Large intestine (tissue), 3 donors: ENCODE data around the gene NLGN1. TPM values are rescaled to one million over a fixed set of nuclear protein-coding genes. Genes with fewer than 3 reads are reported as not detected.

Experiments used
- DNase-seq, 2 donors: peaks; one replicate each; pipeline versions ENCODE4 v3.0.0 to v3.0.0-alpha.2; 2013
- H3K27ac ChIP-seq: one replicate; pipeline ENCODE4 v1.5.1; 2013; ENCODE audit warnings: low read length
- H3K27me3 ChIP-seq: 2 replicates; pipeline ENCODE4 v1.6.1; 2013; ENCODE audit warnings: low read length; ENCODE audit not compliant: control insufficient read depth, insufficient read depth
- H3K36me3 ChIP-seq: 2 replicates; pipeline ENCODE4 v1.6.1; 2013; ENCODE audit warnings: low read length; ENCODE audit not compliant: control insufficient read depth, insufficient read depth
- H3K4me1 ChIP-seq: one replicate; pipeline ENCODE4 v1.6.1; 2013; ENCODE audit warnings: low read length; ENCODE audit not compliant: control insufficient read depth, insufficient read depth
- H3K4me3 ChIP-seq: one replicate; pipeline ENCODE4 v1.5.1; 2013; ENCODE audit warnings: low read length
- H3K9me3 ChIP-seq: one replicate; pipeline ENCODE4 v1.6.1; 2013; ENCODE audit warnings: mild to moderate bottlenecking, low read depth, low read length, moderate library complexity; ENCODE audit not compliant: control insufficient read depth
- WGBS: methylation state at CpG from one replicate; pipeline ENCODE4 v1.1.5; 2013; ENCODE audit warnings: low lambda C conversion rate; ENCODE audit not compliant: insufficient coverage; 5-methylcytosine and 5-hydroxymethylcytosine counted together
- polyA plus RNA-seq: library from polyadenylated mRNA; unstranded; fragments of 120-200 nt; gene quantifications from one replicate; pipeline ENCODE4 v1.2.1, GENCODE V29; 2013

Gene NLGN1
- polyA plus RNA-seq, 1 donor, result 3.6 TPM

DNA sequence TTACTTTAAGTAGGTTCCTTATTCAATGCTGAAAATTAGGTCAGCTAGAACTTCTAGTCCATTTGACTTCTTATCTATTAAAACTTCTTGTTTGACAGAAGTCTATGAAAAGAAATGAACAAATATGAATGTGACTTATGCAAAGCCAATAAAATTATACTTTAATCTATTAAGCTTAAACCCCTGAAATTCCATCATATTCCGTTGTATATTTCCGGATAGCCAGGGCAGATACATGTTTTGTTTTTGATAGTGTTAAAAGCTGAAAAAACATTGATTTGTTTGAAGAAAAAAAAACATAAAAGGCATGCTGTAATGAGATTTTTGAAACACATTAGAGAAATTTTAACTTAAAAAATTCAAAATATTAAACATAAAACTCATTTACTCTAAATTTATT lies 794.4 kb downstream of the NLGN1 start:
- Histone ChIP-seq H3K4me1 (no peaks in the 10 kb centered on the region), H3K27ac (no peak overlapping the region), H3K27me3 (no peaks in the 10 kb centered on the region), H3K4me3 (no peak overlapping the region), H3K9me3 (no peaks in the 10 kb centered on the region), H3K36me3 (no peaks in the 10 kb centered on the region)
- WGBS, result 90% methylated on average over 2 of the region's 2 CpGs
- DNase-seq, result no peak

DNA sequence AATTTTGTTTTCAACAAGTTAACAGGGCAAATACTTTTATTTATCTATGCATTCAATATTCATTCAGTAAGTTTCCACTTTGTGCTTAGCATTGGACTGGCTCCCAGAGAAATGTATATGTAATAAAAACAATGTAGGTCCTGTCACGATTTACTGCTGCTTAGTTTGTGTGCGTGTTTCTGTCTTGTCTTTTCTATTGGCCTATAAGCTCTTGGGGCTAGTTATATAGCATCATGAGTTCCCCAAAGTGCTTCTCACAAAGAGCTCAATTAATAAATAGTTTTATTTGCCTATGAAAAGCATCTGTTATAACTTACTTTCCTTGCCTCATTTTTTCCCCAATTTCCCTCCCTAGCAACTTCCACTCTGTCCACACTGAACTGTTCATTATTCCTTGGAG lies 794.9 kb downstream of the NLGN1 start:
- Histone ChIP-seq H3K27me3 (no peaks in the 10 kb centered on the region), H3K27ac (no peak overlapping the region), H3K9me3 (no peaks in the 10 kb centered on the region), H3K4me3 (no peak overlapping the region), H3K36me3 (no peaks in the 10 kb centered on the region), H3K4me1 (no peaks in the 10 kb centered on the region)
- DNase-seq, result no peak
- 90% methylated on average over 2 of the region's 2 CpGs for WGBS

DNA sequence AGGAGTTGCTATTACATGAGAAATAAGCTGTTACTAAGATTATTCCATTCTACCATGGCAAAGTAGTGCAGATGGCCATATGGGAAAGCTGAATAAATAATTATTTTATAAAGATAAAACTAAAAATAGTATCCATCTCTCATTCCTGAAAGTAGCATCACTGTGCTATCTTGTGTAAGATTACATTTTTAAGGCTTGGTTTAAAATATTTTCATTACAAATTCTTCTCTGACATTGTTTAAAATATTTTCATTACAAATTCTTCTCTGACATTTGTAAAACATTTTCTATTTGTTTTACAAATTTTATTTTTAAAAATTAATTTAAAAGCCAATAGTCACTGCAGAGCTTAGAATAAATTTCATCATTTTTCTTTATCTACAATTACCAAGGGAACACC lies 796.1 kb downstream of the NLGN1 start:
- no peaks in the 10 kb centered on the region for H3K9me3 ChIP-seq

DNA sequence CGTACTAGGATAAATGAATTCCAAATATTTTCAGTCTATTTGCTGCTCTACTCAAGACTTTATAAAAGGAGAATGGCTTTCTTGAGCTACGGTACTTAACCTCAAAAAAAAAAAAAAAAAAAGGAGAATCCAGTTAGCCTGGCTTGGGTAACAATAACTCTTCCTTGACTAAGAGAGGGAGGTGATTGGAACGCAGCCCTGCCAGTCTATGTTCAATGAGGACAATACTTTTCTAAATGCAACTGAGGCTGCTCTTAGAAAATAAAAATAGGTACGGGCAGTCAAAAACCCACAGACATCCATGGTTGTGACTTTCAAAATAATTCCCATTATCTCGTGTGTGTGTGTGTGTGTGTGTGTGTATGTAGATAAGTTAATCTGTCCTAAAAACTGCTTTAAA lies 799.9 kb downstream of the NLGN1 start:
- no peaks in the 10 kb centered on the region for H3K9me3 ChIP-seq
- no peaks in the 10 kb centered on the region for H3K27me3 ChIP-seq
- no peak overlapping the region for H3K27ac ChIP-seq
- no peaks in the 10 kb centered on the region for H3K36me3 ChIP-seq
- no peaks in the 10 kb centered on the region for H3K4me1 ChIP-seq
- no peak overlapping the region for H3K4me3 ChIP-seq
- DNase-seq, result no peak
- WGBS, result 83% methylated on average over 1 of the region's 5 CpGs

More for the DNA sequence above, 796.1 kb downstream of the NLGN1 start:
- DNase-seq, result no peak
- no peaks in the 10 kb centered on the region for H3K36me3 ChIP-seq
- no peaks in the 10 kb centered on the region for H3K4me1 ChIP-seq
- no peak overlapping the region for H3K27ac ChIP-seq
- H3K4me3 ChIP-seq, result no peak overlapping the region
- no peaks in the 10 kb centered on the region for H3K27me3 ChIP-seq

DNA sequence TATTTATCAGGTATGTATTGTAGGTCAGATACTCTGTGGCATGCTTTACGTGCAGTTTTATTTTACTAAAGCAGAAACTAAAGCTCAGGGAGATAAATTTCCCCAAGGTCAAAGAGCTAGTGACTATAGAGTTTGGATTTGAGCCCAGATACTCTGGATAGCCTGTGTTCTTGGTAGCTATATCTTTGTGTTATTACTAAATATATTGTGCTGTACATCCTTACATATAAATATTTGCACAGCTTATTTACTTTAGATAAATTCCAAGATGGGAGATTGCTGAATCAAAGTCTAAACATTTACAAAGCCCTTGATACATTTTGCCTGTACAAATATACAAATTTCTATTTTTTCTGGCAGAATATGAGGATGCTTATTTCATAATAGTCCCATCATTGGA lies 800.7 kb downstream of the NLGN1 start:
- no peaks in the 10 kb centered on the region for H3K27me3 ChIP-seq
- no peak overlapping the region for H3K4me3 ChIP-seq
- H3K9me3 ChIP-seq, result no peaks in the 10 kb centered on the region
- peak in 1 of 2 donors; percentile 14 for DNase-seq
- no peaks in the 10 kb centered on the region for H3K36me3 ChIP-seq
- no peaks in the 10 kb centered on the region for H3K4me1 ChIP-seq
- no CpG with 5 or more reads among the region's 1 CpG for WGBS
- H3K27ac ChIP-seq, result no peak overlapping the region

DNA sequence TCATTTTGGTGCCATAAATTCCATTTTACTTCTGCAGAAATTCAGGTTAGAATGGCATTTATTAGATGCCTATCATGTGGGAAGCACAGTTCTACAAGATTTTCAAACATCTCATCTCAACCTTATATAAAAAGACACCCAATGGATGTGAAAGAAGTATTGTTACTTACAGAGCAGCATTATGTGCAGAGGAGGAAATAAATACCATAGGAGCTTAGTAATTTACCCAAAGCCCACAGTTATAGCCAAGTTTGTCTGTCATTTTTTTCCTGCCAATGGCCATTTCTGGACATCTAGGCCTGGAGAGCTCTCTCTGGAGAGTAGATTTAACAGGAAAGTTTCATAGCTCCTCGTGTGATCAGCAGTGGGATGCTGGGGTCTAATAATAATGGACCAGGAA lies 802.2 kb downstream of the NLGN1 start:
- no CpG with 5 or more reads among the region's 1 CpG for WGBS

DNA sequence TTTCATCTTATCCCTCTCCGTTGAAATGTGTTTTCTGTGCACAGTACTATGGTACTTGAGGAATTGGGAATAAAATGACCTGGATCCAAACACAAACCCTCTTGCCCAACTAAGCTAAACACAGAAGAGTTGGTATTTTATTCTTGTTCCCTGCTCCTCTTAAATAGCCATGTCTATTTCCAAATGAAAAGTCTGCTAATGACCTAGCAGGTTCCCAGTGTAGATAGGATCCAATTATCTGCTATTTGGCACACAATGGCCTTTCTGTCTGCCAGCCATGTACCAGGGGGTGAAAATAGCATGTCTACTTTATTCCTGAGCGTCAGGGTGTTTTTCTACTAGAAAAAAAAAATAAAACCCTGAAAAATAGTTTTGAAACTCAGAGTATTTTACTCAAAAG lies 804.6 kb downstream of the NLGN1 start:
- no peaks in the 10 kb centered on the region for H3K36me3 ChIP-seq
- no peaks in the 10 kb centered on the region for H3K4me1 ChIP-seq
- DNase-seq, result no peak
- H3K27me3 ChIP-seq, result no peaks in the 10 kb centered on the region
- 78% methylated on average over 2 of the region's 2 CpGs for WGBS
- H3K9me3 ChIP-seq, result no peaks in the 10 kb centered on the region
- H3K4me3 ChIP-seq, result no peak overlapping the region
- H3K27ac ChIP-seq, result no peak overlapping the region

More for the DNA sequence above, 802.2 kb downstream of the NLGN1 start:
- DNase-seq, result no peak
- H3K27ac ChIP-seq, result no peak overlapping the region
- no peaks in the 10 kb centered on the region for H3K36me3 ChIP-seq
- H3K4me3 ChIP-seq, result no peak overlapping the region
- no peaks in the 10 kb centered on the region for H3K27me3 ChIP-seq
- H3K4me1 ChIP-seq, result no peaks in the 10 kb centered on the region
- H3K9me3 ChIP-seq, result no peaks in the 10 kb centered on the region

DNA sequence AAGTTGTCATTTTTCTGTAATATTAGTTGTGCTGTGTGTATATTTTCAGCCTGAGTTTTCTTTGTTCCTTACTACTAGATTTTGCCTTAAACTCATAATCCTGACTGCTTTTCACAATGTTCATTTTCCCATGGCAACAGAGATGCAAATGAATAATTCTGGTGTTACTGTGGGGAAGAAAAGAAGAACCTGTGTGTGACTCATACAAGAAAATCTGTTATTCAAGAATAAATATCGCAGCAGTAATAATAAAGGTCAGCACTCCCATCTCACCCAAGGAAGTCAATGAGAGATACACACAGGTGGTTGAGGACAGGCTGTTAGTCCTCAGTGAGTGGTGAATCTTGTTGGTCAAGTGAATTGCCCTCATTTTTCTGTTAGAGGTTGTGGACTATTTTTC lies 805.0 kb downstream of the NLGN1 start:
- Histone ChIP-seq H3K4me3 (no peak overlapping the region), H3K9me3 (no peaks in the 10 kb centered on the region), H3K36me3 (no peaks in the 10 kb centered on the region), H3K27ac (no peak overlapping the region), H3K4me1 (no peaks in the 10 kb centered on the region), H3K27me3 (no peaks in the 10 kb centered on the region)
- no peak for DNase-seq
- WGBS, result 80% methylated on average over 1 of the region's 1 CpG

DNA sequence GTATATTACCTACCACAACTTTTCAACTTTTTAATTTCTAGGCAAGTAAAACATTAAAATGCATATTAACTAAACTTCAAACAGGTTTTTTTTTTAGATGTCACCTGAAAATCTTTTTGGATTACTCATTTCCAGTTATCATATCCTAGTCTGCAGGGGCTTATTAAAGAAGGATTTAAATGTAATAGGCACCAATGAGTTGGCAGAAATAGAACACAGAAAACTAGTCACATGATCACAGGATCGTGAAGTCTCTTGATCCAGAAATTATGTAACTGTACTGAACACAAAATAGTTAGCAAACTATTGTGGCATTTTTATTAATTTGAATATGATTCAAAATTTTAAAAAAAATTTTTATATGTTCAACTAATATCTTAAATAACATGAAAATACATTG lies 807.2 kb downstream of the NLGN1 start:
- H3K27ac ChIP-seq, result no peak overlapping the region
- no peaks in the 10 kb centered on the region for H3K36me3 ChIP-seq
- H3K27me3 ChIP-seq, result no peaks in the 10 kb centered on the region
- H3K4me1 ChIP-seq, result no peaks in the 10 kb centered on the region
- no peak overlapping the region for H3K4me3 ChIP-seq
- no CpG with 5 or more reads among the region's 1 CpG for WGBS
- no peak for DNase-seq
- no peaks in the 10 kb centered on the region for H3K9me3 ChIP-seq

DNA sequence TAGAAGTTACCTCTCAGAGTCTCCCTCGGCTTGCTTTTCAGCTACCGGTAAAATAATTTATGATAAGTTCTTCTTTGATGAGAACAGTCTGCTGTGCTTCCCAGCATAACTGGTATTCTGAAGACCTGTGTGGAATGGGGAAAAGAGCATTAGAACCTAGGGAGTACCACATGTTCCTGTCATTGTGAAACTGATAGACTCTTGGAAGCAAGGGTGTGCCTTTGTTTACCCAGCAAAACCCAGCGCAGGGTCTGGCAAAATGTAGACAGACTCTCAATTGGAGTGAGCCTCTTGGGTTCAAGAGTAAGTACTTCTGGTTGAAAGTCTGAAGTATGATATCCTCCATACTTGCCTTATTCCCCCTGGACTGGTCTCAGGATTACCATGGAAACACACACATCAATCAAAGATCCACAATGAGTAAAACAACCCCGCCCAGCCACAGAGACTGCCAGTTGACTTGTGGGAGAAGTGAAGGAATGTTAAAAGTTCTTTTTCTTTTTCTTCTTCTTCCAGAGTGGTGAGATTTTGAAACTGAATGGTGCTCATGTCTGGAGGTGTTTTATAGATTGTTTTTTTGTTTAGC lies 809.2 kb downstream of the NLGN1 start:
- Histone ChIP-seq H3K27ac (no peak overlapping the region), H3K4me3 (no peak overlapping the region), H3K9me3 (no peaks in the 10 kb centered on the region), H3K27me3 (no peaks in the 10 kb centered on the region), H3K36me3 (no peaks in the 10 kb centered on the region), H3K4me1 (no peaks in the 10 kb centered on the region)
- WGBS, result 100% methylated on average over 1 of the region's 4 CpGs
- DNase-seq, result no peak

DNA sequence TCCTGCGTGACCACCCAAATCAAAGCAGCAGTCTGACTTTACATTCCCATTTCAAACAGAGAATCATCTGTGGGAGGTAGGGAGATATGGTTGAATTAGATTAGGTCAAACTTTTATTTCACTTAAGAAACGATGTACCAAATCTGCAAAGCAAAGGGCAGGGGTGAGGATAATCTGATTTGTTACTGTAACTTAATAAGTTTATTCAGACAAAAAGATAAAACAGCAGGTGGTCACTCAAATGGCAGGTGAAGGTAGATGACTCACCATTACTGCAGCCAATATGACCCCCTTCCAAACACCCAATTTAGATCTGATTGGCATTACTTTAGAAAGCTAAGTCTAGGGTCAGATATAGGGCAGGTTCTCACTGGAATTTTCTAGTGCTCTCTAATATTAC lies 810.6 kb downstream of the NLGN1 start:
- Histone ChIP-seq H3K4me3 (no peak overlapping the region), H3K4me1 (no peaks in the 10 kb centered on the region), H3K27me3 (no peaks in the 10 kb centered on the region), H3K9me3 (no peaks in the 10 kb centered on the region), H3K27ac (no peak overlapping the region), H3K36me3 (no peaks in the 10 kb centered on the region)
- WGBS, result 50% methylated on average over 1 of the region's 2 CpGs
- no peak for DNase-seq
